Fibroblast of lung (primary cell): ENCODE data around the gene SCTR. TPM values are rescaled to one million over a fixed set of nuclear protein-coding genes. Genes with fewer than 3 reads are reported as not detected.

Experiments used
- DNase-seq, 2 donors: peaks; one replicate each; pipeline versions ENCODE4 v3.0.0 to v3.0.0-alpha.2; 2010; ENCODE audit warnings: low read depth in 2 of 2
- H2AFZ ChIP-seq: 2 replicates; pipeline ENCODE4 v1.5.1; 2012; ENCODE audit warnings: low read length, control low read depth, inconsistent platforms
- H3K27ac ChIP-seq: 2 replicates; pipeline ENCODE4 v1.5.1; 2011; ENCODE audit warnings: low read length, control low read depth; ENCODE audit not compliant: insufficient read depth
- H3K27me3 ChIP-seq: 2 replicates; pipeline ENCODE4 v1.5.1; 2011; ENCODE audit warnings: mild to moderate bottlenecking, low read length; ENCODE audit not compliant: control insufficient read depth, insufficient read depth
- H3K36me3 ChIP-seq: 2 replicates; pipeline ENCODE4 v1.5.1; 2011; ENCODE audit warnings: low read length; ENCODE audit not compliant: control insufficient read depth, insufficient read depth
- H3K4me1 ChIP-seq: 2 replicates; pipeline ENCODE4 v1.5.1; 2011; ENCODE audit warnings: low read length; ENCODE audit not compliant: control insufficient read depth, insufficient read depth; ENCODE audit errors: extremely low read depth
- H3K4me2 ChIP-seq: 2 replicates; pipeline ENCODE4 v1.5.1; 2011; ENCODE audit warnings: low read length, control low read depth; ENCODE audit not compliant: insufficient read depth; ENCODE audit errors: extremely low read depth
- H3K4me3 ChIP-seq, 4 experiments: fragments of 200-600 bp in 1 of 4; sonication (generic) in 1 of 4; replicated peaks in 1 of 4; 2 replicates each; pipeline ENCODE4 v1.5.1; 2011 to 2016; ENCODE audit warnings: low read length in 4 of 4, low read depth in 3 of 4, mild to moderate bottlenecking in 3 of 4, control low read depth in 2 of 4, inconsistent platforms in 1 of 4, mixed read lengths in 1 of 4; ENCODE audit not compliant: insufficient read depth in 1 of 4; ENCODE audit errors: control extremely low read depth in 1 of 4
- H3K79me2 ChIP-seq: 2 replicates; pipeline ENCODE4 v1.5.1; 2012; ENCODE audit warnings: mild to moderate bottlenecking, low read length, inconsistent platforms; ENCODE audit not compliant: control insufficient read depth, insufficient read depth
- H3K9ac ChIP-seq: 2 replicates; pipeline ENCODE4 v1.5.1; 2011; ENCODE audit warnings: mild to moderate bottlenecking, low read length, control low read depth; ENCODE audit not compliant: insufficient read depth
- H3K9me3 ChIP-seq: 2 replicates; pipeline ENCODE4 v1.5.1; 2012; ENCODE audit warnings: low read depth, low read length; ENCODE audit not compliant: control insufficient read depth, insufficient read depth
- H4K20me1 ChIP-seq: 2 replicates; pipeline ENCODE4 v1.5.1; 2011; ENCODE audit warnings: low read length; ENCODE audit not compliant: control insufficient read depth, insufficient read depth; ENCODE audit errors: extremely low read depth
- EZH2 ChIP-seq: IDR thresholded peaks from 2 replicates; pipeline ENCODE4 v1.5.1; 2012; ENCODE audit warnings: low read length, control low read depth, mild to moderate bottlenecking; ENCODE audit errors: missing control alignments
- polyA plus RNA-seq, 2 donors: library from polyadenylated mRNA; depleted of rRNA in 1 of 2; stranded (reverse) in 1 of 2; unstranded in 1 of 2; fragments of >200 nt; gene quantifications; 2 replicates each; pipeline ENCODE4 v1.2.1, GENCODE V29; 2011 to 2012; ENCODE audit warnings: missing spikeins in 1 of 2
- total RNA-seq: library from RNA; depleted of rRNA; stranded (reverse); fragments of >200 nt; gene quantifications from 2 replicates; pipeline ENCODE4 v1.2.1, GENCODE V29; 2014
- TF ChIP-seq, protein P1 (sequence below), 2 donors: IDR thresholded peaks in 1 of 2; conservative IDR thresholded peaks in 1 of 2; 1 replicate in 1 of 2; 2 replicates in 1 of 2; pipeline ENCODE4 v1.5.1; 2011 to 2012; ENCODE audit warnings: low read length in 2 of 2, control low read depth in 1 of 2, inconsistent platforms in 1 of 2, low read depth in 1 of 2, mild to moderate bottlenecking in 1 of 2

The SCTR gene
- total and polyA plus RNA-seq, 2 donors (not counting 1 experiment from before 2014, with no cell fraction given), result not detected

DNA sequence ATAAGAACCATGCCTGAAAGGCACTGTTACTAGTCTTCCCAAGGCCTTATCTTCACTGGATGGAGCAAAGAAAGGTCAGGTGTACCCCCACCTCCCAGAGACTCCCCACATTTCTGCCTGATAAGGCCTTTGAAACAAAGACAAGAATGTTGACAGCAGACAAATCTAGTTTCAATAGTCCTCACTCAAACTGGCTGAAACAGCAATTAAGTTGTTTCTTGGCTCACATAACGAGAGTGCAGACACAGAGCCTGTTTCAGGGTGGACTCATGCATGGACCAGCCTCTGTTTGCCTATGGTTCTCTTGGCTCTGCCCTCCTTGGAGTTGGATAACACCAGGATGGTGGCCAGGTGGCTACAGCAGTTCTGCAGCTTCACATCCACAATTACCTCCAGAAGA, 12.4 kb upstream of the SCTR start:
- Histone ChIP-seq H3K9ac (no peak overlapping the region), H4K20me1 (no peaks in the 10 kb centered on the region), H3K27ac (no peak overlapping the region), H3K27me3 (peaks cover 2% of the 10 kb centered on the region), H3K9me3 (no peaks in the 10 kb centered on the region), H2AFZ (no peak overlapping the region), H3K4me3 (no peak overlapping the region), H3K4me2 (no peak overlapping the region), H3K4me1 (no peaks in the 10 kb centered on the region), H3K79me2 (no peaks in the 10 kb centered on the region), H3K36me3 (no peaks in the 10 kb centered on the region)
- TF ChIP-seq, protein P1, sequence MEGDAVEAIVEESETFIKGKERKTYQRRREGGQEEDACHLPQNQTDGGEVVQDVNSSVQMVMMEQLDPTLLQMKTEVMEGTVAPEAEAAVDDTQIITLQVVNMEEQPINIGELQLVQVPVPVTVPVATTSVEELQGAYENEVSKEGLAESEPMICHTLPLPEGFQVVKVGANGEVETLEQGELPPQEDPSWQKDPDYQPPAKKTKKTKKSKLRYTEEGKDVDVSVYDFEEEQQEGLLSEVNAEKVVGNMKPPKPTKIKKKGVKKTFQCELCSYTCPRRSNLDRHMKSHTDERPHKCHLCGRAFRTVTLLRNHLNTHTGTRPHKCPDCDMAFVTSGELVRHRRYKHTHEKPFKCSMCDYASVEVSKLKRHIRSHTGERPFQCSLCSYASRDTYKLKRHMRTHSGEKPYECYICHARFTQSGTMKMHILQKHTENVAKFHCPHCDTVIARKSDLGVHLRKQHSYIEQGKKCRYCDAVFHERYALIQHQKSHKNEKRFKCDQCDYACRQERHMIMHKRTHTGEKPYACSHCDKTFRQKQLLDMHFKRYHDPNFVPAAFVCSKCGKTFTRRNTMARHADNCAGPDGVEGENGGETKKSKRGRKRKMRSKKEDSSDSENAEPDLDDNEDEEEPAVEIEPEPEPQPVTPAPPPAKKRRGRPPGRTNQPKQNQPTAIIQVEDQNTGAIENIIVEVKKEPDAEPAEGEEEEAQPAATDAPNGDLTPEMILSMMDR (conservative IDR thresholded peaks at IDR 0.05 in 1 of 2, IDR thresholded peaks at IDR 0.05 in 1 of 2; ENCODE audit: low read depth in 1 of 2, low read length in 2 of 2), result no peak
- no peak for TF ChIP-seq EZH2
- no peak for DNase-seq

DNA sequence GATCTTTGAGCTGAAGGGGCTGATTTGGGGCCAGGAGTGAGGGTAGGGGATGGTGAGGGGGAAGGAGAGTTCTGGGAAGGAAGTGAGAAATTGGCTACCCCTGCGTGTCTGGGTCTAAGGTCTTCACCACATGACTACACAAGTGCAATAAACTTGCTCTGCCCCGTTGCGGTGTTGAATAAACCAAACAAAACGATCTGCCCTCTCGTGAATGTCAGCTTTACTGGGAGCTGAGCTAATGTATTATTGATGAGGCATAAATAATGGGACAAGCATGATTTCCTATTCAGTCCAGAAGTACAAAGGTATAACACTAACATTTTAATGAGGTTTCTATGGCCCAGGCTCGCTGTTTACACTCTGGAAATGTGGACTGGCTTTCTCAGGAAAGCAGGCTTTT, 11.9 kb upstream of the SCTR start:
- no peak overlapping the region for H3K9ac ChIP-seq

DNA sequence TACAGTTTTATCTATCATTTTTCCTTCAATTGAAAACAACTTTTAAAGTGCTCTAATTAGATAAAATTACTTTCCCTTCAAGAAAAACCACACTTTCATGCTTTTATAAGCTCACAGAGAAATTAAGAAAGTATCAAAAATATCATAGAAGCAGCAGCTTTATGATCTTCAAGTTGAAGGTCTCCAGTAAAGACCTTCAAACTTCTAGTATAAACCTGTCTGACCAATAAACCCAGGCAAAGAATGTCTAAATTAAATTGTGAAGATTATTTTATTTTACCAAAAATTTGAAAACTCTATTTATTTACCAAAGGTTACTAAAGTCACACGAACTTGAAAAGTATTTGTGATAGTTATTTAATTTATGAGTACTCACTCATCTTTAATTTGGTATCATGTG, 9.3 kb upstream of the SCTR start:
- Histone ChIP-seq H3K4me2 (no peak overlapping the region), H3K9me3 (no peaks in the 10 kb centered on the region), H3K27me3 (no peaks in the 10 kb centered on the region), H3K36me3 (no peaks in the 10 kb centered on the region), H3K4me1 (no peaks in the 10 kb centered on the region), H3K4me3 (no peak overlapping the region), H3K27ac (no peak overlapping the region), H3K79me2 (no peaks in the 10 kb centered on the region), H2AFZ (no peak overlapping the region), H3K9ac (no peak overlapping the region), H4K20me1 (no peaks in the 10 kb centered on the region)
- TF ChIP-seq, protein P1 (conservative IDR thresholded peaks at IDR 0.05 in 1 of 2, IDR thresholded peaks at IDR 0.05 in 1 of 2; ENCODE audit: low read depth in 1 of 2, low read length in 2 of 2), result no peak
- TF ChIP-seq EZH2, result no peak
- DNase-seq, result no peak

More for the DNA sequence above, 11.9 kb upstream of the SCTR start:
- Histone ChIP-seq H3K27me3 (peaks cover under 1% of the 10 kb centered on the region), H3K36me3 (no peaks in the 10 kb centered on the region), H3K4me1 (no peaks in the 10 kb centered on the region), H3K27ac (no peak overlapping the region), H3K79me2 (no peaks in the 10 kb centered on the region), H2AFZ (no peak overlapping the region), H4K20me1 (no peaks in the 10 kb centered on the region), H3K4me3 (no peak overlapping the region), H3K9me3 (no peaks in the 10 kb centered on the region), H3K4me2 (no peak overlapping the region)
- no peak for DNase-seq
- TF ChIP-seq EZH2, result no peak
- TF ChIP-seq, protein P1 (conservative IDR thresholded peaks at IDR 0.05 in 1 of 2, IDR thresholded peaks at IDR 0.05 in 1 of 2; ENCODE audit: low read depth in 1 of 2, low read length in 2 of 2), result no peak
